Measurements from ENCODE around the gene SCOC.

Gene SCOC

GRCh38 chr4:140331876-140332275 lies 41.6 kb upstream of the SCOC start:
- Histone ChIP-seq H2AK5ac (ENCODE audit: low read length) (no peak overlapping the region), H3K4me2 (ENCODE audit: low read length) (no peak overlapping the region), H4K12ac (ENCODE audit: low read depth, low read length) (no peak overlapping the region), H4K8ac (ENCODE audit: low read depth, low read length) (no peak overlapping the region), H3K79me2 (ENCODE audit: control insufficient read depth, insufficient read depth, low read length, poor library complexity) (no peaks in the 10 kb centered on the region), H2BK120ac (ENCODE audit: insufficient read depth, low read length, poor library complexity) (no peak overlapping the region), H2BK5ac (ENCODE audit: low read depth, low read length, poor library complexity) (no peak overlapping the region), H3K14ac (ENCODE audit: low read length) (no peak overlapping the region), H3K18ac (ENCODE audit: low read length) (no peak overlapping the region), H3K4me1 (ENCODE audit: control insufficient read depth in 1 of 2, insufficient read depth in 2 of 2, low read length in 2 of 2) (no peaks in the 10 kb centered on the region), H3K9me3 (ENCODE audit: insufficient read depth, low read depth, low read length) (no peaks in the 10 kb centered on the region), H3K9ac (ENCODE audit: low read length) (no peak overlapping the region), H3K27ac (ENCODE audit: low read depth, low read length) (no peak overlapping the region), H3K4ac (ENCODE audit: low read depth, low read length) (no peak overlapping the region), H3K23ac (ENCODE audit: low read length) (no peak overlapping the region), H3K27me3 (ENCODE audit: insufficient read depth, low read length) (no peaks in the 10 kb centered on the region), H4K91ac (ENCODE audit: low read depth, low read length) (no peak overlapping the region), H3K4me3 (ENCODE audit: low read depth, low read length) (no peak overlapping the region), H3K36me3 (ENCODE audit: control insufficient read depth in 1 of 2, insufficient read depth in 2 of 2, low read length in 2 of 2) (no peaks in the 10 kb centered on the region), H2BK12ac (ENCODE audit: low read length) (no peak overlapping the region), H3K79me1 (ENCODE audit: low read length) (no peaks in the 10 kb centered on the region), H2AFZ (ENCODE audit: insufficient read depth, low read length, poor library complexity) (no peak overlapping the region)
- DNase-seq: no peak
- no CpG with 5 or more reads among the region's 5 CpGs for WGBS (ENCODE audit: extremely low coverage, insufficient coverage, insufficient read length)

- WGBS (ENCODE audit: extremely low coverage, insufficient coverage, insufficient read length): no CpG with 5 or more reads among the region's 2 CpGs
- no peak overlapping the region for H2BK12ac ChIP-seq (ENCODE audit: low read length)
Observed at GRCh38 chr4:140332734-140333133, 40.7 kb upstream of the SCOC start.

DNA sequence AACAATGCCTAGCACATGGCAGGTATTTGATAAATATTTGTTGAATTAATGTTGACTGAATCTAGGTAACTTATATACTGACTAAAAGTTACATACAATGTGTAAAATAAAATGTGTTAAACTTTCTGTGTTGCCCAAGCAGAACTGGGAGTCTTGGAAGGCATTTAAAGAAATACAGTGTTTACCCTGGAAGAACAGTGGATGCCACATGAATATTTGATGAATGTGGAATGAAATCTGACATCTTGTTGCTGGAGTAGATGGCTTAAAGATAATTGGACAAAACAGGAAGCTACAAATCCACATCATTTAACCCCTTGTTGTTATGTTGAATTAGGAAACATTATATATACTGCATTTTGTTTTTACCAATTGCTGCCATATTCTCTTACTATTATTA lies 39.9 kb upstream of the SCOC start:
- Histone ChIP-seq H2BK12ac (ENCODE audit: low read length) (no peak overlapping the region), H4K8ac (ENCODE audit: low read depth, low read length) (no peak overlapping the region)

More at GRCh38 chr4:140332734-140333133, 40.7 kb upstream of the SCOC start:
- Histone ChIP-seq H4K8ac (ENCODE audit: low read depth, low read length) (no peak overlapping the region), H2AFZ (ENCODE audit: insufficient read depth, low read length, poor library complexity) (no peak overlapping the region), H2BK120ac (ENCODE audit: insufficient read depth, low read length, poor library complexity) (no peak overlapping the region), H3K4me3 (ENCODE audit: low read depth, low read length) (no peak overlapping the region), H4K91ac (ENCODE audit: low read depth, low read length) (no peak overlapping the region), H3K23ac (ENCODE audit: low read length) (no peak overlapping the region), H3K79me1 (ENCODE audit: low read length) (no peaks in the 10 kb centered on the region), H3K27me3 (ENCODE audit: insufficient read depth, low read length) (no peaks in the 10 kb centered on the region), H3K36me3 (ENCODE audit: control insufficient read depth in 1 of 2, insufficient read depth in 2 of 2, low read length in 2 of 2) (no peaks in the 10 kb centered on the region), H3K9ac (ENCODE audit: low read length) (no peak overlapping the region), H3K4me1 (ENCODE audit: control insufficient read depth in 1 of 2, insufficient read depth in 2 of 2, low read length in 2 of 2) (no peaks in the 10 kb centered on the region), H3K4ac (ENCODE audit: low read depth, low read length) (no peak overlapping the region), H2BK5ac (ENCODE audit: low read depth, low read length, poor library complexity) (no peak overlapping the region), H3K18ac (ENCODE audit: low read length) (no peak overlapping the region), H3K9me3 (ENCODE audit: insufficient read depth, low read depth, low read length) (no peaks in the 10 kb centered on the region), H3K14ac (ENCODE audit: low read length) (no peak overlapping the region), H3K4me2 (ENCODE audit: low read length) (no peak overlapping the region), H3K27ac (ENCODE audit: low read depth, low read length) (no peak overlapping the region), H4K12ac (ENCODE audit: low read depth, low read length) (no peak overlapping the region), H2AK5ac (ENCODE audit: low read length) (no peak overlapping the region), H3K79me2 (ENCODE audit: control insufficient read depth, insufficient read depth, low read length, poor library complexity) (no peaks in the 10 kb centered on the region)
- no peak for DNase-seq

DNA sequence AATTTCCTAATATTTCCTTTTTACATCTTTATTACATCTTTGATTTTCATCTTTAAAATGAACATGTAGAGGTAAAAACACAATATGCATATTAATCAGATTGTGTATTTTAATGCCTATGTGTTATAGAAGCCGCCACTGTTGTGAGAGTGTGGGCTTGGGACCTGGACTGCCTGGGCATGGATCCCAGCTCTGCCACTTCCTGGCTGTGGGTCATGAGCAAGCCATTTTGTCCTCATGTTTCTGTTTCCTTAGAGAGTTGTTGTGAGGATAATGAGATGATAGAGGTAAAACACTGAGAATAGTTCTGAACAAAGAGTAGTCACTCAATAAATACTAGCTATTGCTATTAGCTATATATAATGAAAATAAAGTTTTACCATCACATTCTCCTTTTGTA lies 38.4 kb upstream of the SCOC start:
- no peaks in the 10 kb centered on the region for H3K9me3 ChIP-seq (ENCODE audit: insufficient read depth, low read depth, low read length)
- DNase-seq: no peak

More for the DNA sequence above, 39.9 kb upstream of the SCOC start:
- H3K79me1 ChIP-seq (ENCODE audit: low read length): no peaks in the 10 kb centered on the region
- H3K4me3 ChIP-seq (ENCODE audit: low read depth, low read length): no peak overlapping the region
- no peak overlapping the region for H3K9ac ChIP-seq (ENCODE audit: low read length)
- no peak overlapping the region for H2BK120ac ChIP-seq (ENCODE audit: insufficient read depth, low read length, poor library complexity)
- DNase-seq: no peak
- no peak overlapping the region for H2AK5ac ChIP-seq (ENCODE audit: low read length)
- H2BK5ac ChIP-seq (ENCODE audit: low read depth, low read length, poor library complexity): no peak overlapping the region
- no peak overlapping the region for H3K4me2 ChIP-seq (ENCODE audit: low read length)
- no peaks in the 10 kb centered on the region for H3K4me1 ChIP-seq (ENCODE audit: control insufficient read depth in 1 of 2, insufficient read depth in 2 of 2, low read length in 2 of 2)
- H3K9me3 ChIP-seq (ENCODE audit: insufficient read depth, low read depth, low read length): no peaks in the 10 kb centered on the region
- no peak overlapping the region for H3K18ac ChIP-seq (ENCODE audit: low read length)
- H3K27me3 ChIP-seq (ENCODE audit: insufficient read depth, low read length): no peaks in the 10 kb centered on the region
- no peak overlapping the region for H4K91ac ChIP-seq (ENCODE audit: low read depth, low read length)
- H3K79me2 ChIP-seq (ENCODE audit: control insufficient read depth, insufficient read depth, low read length, poor library complexity): no peaks in the 10 kb centered on the region
- no peaks in the 10 kb centered on the region for H3K36me3 ChIP-seq (ENCODE audit: control insufficient read depth in 1 of 2, insufficient read depth in 2 of 2, low read length in 2 of 2)
- no peak overlapping the region for H3K4ac ChIP-seq (ENCODE audit: low read depth, low read length)
- no peak overlapping the region for H3K14ac ChIP-seq (ENCODE audit: low read length)
- no peak overlapping the region for H3K27ac ChIP-seq (ENCODE audit: low read depth, low read length)
- no peak overlapping the region for H3K23ac ChIP-seq (ENCODE audit: low read length)
- H4K12ac ChIP-seq (ENCODE audit: low read depth, low read length): no peak overlapping the region
- no peak overlapping the region for H2AFZ ChIP-seq (ENCODE audit: insufficient read depth, low read length, poor library complexity)

DNA sequence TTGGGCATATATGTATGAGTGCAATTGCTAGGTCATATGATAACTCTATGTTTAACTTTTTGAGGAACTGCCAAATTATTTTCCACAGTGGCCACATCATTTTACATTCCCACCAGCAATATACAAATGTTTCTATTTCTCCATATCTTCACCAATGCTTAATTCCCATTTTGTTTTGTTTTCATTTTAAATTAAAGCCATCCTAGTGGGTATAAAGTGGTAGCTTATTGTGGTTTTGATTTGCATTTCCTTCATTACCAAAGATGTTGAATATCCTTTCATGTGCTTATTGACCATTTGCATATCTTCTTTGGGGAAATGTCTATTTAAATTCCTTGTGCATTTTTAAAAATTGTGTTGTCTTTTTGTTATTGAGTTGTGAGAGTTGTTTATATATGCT lies 36.7 kb upstream of the SCOC start:
- Histone ChIP-seq H4K12ac (ENCODE audit: low read depth, low read length) (no peak overlapping the region), H4K91ac (ENCODE audit: low read depth, low read length) (no peak overlapping the region), H3K27ac (ENCODE audit: low read depth, low read length) (no peak overlapping the region), H2BK12ac (ENCODE audit: low read length) (no peak overlapping the region), H3K4me1 (ENCODE audit: control insufficient read depth in 1 of 2, insufficient read depth in 2 of 2, low read length in 2 of 2) (no peaks in the 10 kb centered on the region), H3K27me3 (ENCODE audit: insufficient read depth, low read length) (no peaks in the 10 kb centered on the region), H2AFZ (ENCODE audit: insufficient read depth, low read length, poor library complexity) (no peak overlapping the region), H3K4me3 (ENCODE audit: low read depth, low read length) (no peak overlapping the region), H3K4me2 (ENCODE audit: low read length) (no peak overlapping the region), H3K9me3 (ENCODE audit: insufficient read depth, low read depth, low read length) (no peaks in the 10 kb centered on the region), H2AK5ac (ENCODE audit: low read length) (no peak overlapping the region), H3K18ac (ENCODE audit: low read length) (no peak overlapping the region), H3K36me3 (ENCODE audit: control insufficient read depth in 1 of 2, insufficient read depth in 2 of 2, low read length in 2 of 2) (no peaks in the 10 kb centered on the region), H4K8ac (ENCODE audit: low read depth, low read length) (no peak overlapping the region), H2BK120ac (ENCODE audit: insufficient read depth, low read length, poor library complexity) (no peak overlapping the region), H3K79me2 (ENCODE audit: control insufficient read depth, insufficient read depth, low read length, poor library complexity) (no peaks in the 10 kb centered on the region), H3K79me1 (ENCODE audit: low read length) (no peaks in the 10 kb centered on the region), H2BK5ac (ENCODE audit: low read depth, low read length, poor library complexity) (no peak overlapping the region), H3K4ac (ENCODE audit: low read depth, low read length) (no peak overlapping the region), H3K23ac (ENCODE audit: low read length) (no peak overlapping the region), H3K9ac (ENCODE audit: low read length) (no peak overlapping the region), H3K14ac (ENCODE audit: low read length) (no peak overlapping the region)
- DNase-seq: no peak

More for the DNA sequence above, 38.4 kb upstream of the SCOC start:
- H3K4me3 ChIP-seq (ENCODE audit: low read depth, low read length): no peak overlapping the region
- H3K27ac ChIP-seq (ENCODE audit: low read depth, low read length): no peak overlapping the region
- H3K4me2 ChIP-seq (ENCODE audit: low read length): no peak overlapping the region
- H2BK5ac ChIP-seq (ENCODE audit: low read depth, low read length, poor library complexity): no peak overlapping the region
- no peak overlapping the region for H4K91ac ChIP-seq (ENCODE audit: low read depth, low read length)
- H4K12ac ChIP-seq (ENCODE audit: low read depth, low read length): no peak overlapping the region
- H3K79me1 ChIP-seq (ENCODE audit: low read length): no peaks in the 10 kb centered on the region
- no peak overlapping the region for H3K23ac ChIP-seq (ENCODE audit: low read length)
- H3K14ac ChIP-seq (ENCODE audit: low read length): no peak overlapping the region
- H2BK120ac ChIP-seq (ENCODE audit: insufficient read depth, low read length, poor library complexity): no peak overlapping the region
- no peaks in the 10 kb centered on the region for H3K27me3 ChIP-seq (ENCODE audit: insufficient read depth, low read length)
- no peak overlapping the region for H3K9ac ChIP-seq (ENCODE audit: low read length)
- no CpG with 5 or more reads among the region's 1 CpG for WGBS (ENCODE audit: extremely low coverage, insufficient coverage, insufficient read length)
- H2AFZ ChIP-seq (ENCODE audit: insufficient read depth, low read length, poor library complexity): no peak overlapping the region
- no peak overlapping the region for H3K18ac ChIP-seq (ENCODE audit: low read length)
- no peaks in the 10 kb centered on the region for H3K36me3 ChIP-seq (ENCODE audit: control insufficient read depth in 1 of 2, insufficient read depth in 2 of 2, low read length in 2 of 2)
- H3K4ac ChIP-seq (ENCODE audit: low read depth, low read length): no peak overlapping the region
- H2BK12ac ChIP-seq (ENCODE audit: low read length): no peak overlapping the region
- no peak overlapping the region for H2AK5ac ChIP-seq (ENCODE audit: low read length)
- H3K79me2 ChIP-seq (ENCODE audit: control insufficient read depth, insufficient read depth, low read length, poor library complexity): no peaks in the 10 kb centered on the region
- no peaks in the 10 kb centered on the region for H3K4me1 ChIP-seq (ENCODE audit: control insufficient read depth in 1 of 2, insufficient read depth in 2 of 2, low read length in 2 of 2)
- H4K8ac ChIP-seq (ENCODE audit: low read depth, low read length): no peak overlapping the region

Measured in trophoblast cell (in vitro differentiated cells and primary cell).